Mammary microvascular endothelial cell (primary cell): ENCODE measurements around the gene TMIGD3. TPM values are rescaled to one million over a fixed set of nuclear protein-coding genes. Genes with fewer than 3 reads are reported as not detected.

Experiments
- total RNA-seq: library from RNA; depleted of rRNA; stranded (reverse); fragments of >200 nt; gene quantifications from 2 replicates; pipeline ENCODE4 v1.2.3, GENCODE V29; 2015

The TMIGD3 gene
- total RNA-seq = 0.59 TPM in 1 of 2 replicates, not detected in the other

DNA sequence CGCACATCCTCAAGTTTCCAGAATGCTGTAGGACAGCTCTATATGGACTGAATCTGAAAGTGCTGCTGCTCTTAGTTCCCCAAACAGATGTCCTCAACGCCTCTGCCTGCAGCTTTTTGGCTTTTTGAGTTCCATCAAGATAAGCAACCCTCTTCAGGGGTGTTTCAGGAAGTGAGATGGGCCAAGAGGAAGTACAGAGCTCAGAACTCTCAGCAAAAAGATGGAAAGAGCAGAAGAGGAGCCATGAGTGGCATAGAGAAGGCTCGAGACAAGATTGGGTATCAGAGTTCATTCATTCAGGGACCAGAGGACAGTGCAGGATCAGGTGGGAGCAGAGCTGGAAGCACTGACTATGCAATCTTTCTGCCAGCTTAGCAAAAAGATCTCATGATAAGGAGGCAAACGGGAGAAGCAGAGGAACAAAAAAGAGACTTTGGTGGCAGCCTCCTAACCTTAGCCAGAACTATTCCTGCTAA lies at the start of gene TMIGD3, which contains the start of gene ADORA3:
TMIGD3 (minus strand) TSS at position 49 of the 476 bp plus-strand sequence. CDS start 279 bp downstream, outside the sequence.
ADORA3 (minus strand) TSS at position 49 of the 476 bp plus-strand sequence. CDS start 279 bp downstream, outside the sequence.

DNA sequence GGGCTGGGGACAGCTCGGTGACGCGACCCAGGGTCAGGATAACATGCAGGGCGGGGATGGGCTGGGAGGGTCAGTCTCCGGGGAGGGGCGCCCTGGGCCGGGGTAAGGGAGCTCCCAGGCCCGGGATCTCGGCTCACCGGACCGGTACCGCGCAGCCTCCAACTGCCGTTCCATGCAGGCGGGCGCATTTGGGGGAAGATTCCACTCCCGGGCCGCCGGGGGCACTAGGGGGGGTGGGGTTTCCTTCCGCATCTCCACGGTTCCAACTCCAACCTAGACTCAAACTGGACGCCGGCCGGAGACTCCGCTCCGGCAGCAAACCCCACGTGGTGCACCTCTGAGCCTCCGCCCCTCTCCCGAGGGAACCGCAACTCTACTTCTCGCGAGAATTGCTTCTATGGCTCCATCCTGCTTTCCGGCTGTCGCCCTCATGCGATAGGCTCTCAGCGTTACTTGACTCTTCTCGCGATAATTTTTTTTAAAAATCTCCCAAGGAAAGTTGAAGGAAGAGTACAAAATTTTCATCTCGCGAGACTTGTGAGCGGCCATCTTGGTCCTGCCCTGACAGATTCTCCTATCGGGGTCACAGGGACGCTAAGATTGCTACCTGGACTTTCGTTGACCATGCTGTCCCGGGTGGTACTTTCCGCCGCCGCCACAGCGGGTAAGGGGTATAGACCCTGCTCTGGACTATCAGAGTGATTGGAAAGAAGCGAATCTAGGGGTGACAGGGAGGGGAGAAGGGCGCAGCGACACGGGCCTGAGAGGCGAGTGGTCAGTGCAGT lies 54.3 kb downstream of the TMIGD3 start, which contains the start of the genes ATP5PB and WDR77:
ATP5PB (plus strand) TSS at position 547 of the 785 bp plus-strand sequence; CDS start at position 625, 78 bp downstream.
WDR77 (minus strand) TSS at position 339 of the 785 bp plus-strand sequence; CDS start at position 252, 87 bp downstream.

Other genes starting within 250 kb of the TMIGD3 start
- not detected in 2 replicates for gene CHIA, start 212.8 kb downstream of the TMIGD3 start, total RNA-seq
- gene OVGP1, start 75.9 kb downstream of the TMIGD3 start, total RNA-seq = 0.40 TPM in 1 of 2 replicates, not detected in the other
- gene WDR77, start 54.4 kb downstream of the TMIGD3 start, total RNA-seq = 55.7 and 56.5 TPM in 2 replicates
- 292 and 347 TPM in 2 replicates for gene ATP5PB, start 54.2 kb downstream of the TMIGD3 start, total RNA-seq
- gene C1orf162, start 29.6 kb downstream of the TMIGD3 start, total RNA-seq = not detected in 2 replicates
- not detected in 2 replicates for gene ADORA3, start within 50 bp of the TMIGD3 start, total RNA-seq
- 35.0 and 47.7 TPM in 2 replicates for gene RAP1A, start 116.2 kb upstream of the TMIGD3 start, total RNA-seq
- gene INKA2, start 235.8 kb upstream of the TMIGD3 start, total RNA-seq = 2.1 and 4.4 TPM in 2 replicates